Fibroblast of lung (primary cell): Measurements from ENCODE around the gene GMNN.

Experiments used
- CTCF ChIP-seq, 2 donors: IDR thresholded peaks in 1 of 2; conservative IDR thresholded peaks in 1 of 2; 1 replicate in 1 of 2; 2 replicates in 1 of 2; pipeline ENCODE4 v1.5.1; 2011 to 2012; ENCODE audit warnings: low read length in 2 of 2, control low read depth in 1 of 2, inconsistent platforms in 1 of 2, low read depth in 1 of 2, mild to moderate bottlenecking in 1 of 2
- EZH2 ChIP-seq: IDR thresholded peaks from 2 replicates; pipeline ENCODE4 v1.5.1; 2012; ENCODE audit warnings: low read length, control low read depth, mild to moderate bottlenecking; ENCODE audit errors: missing control alignments

DNA sequence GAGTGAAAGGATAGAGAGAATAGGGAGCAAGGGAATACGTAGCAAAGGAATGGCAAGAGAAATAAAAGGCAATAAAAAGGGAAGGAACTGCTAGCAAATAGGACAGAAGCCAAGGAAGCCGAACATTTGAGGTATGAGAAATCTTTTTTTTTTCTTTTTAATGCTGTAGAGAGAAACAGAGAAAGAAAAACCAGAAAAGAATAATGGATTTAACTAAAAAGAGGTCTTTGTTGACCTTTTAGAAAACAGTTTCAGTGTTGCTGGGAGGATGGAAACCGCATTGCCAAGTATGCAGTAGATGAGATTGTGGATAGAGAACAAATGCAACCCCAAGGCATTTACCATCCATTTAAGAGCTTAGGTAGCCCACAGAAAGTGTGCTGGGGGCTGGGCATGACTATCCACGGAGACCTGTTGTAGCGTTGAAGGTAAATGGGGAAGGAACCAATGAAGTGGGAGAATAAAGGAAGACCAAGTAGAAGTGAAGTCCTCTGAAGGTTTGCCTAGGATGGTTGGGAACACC is 32.5 kb upstream of the GMNN start:
- TF ChIP-seq EZH2: no peak
- no peak for TF ChIP-seq CTCF (conservative IDR thresholded peaks at IDR 0.05 in 1 of 2, IDR thresholded peaks at IDR 0.05 in 1 of 2; ENCODE audit: low read depth in 1 of 2, low read length in 2 of 2)
